Esophagus mucosa (tissue), 1 donor: Measurements from ENCODE around the gene VAMP7. TPM values are rescaled to one million over a fixed set of nuclear protein-coding genes. Genes with fewer than 3 reads are reported as not detected.
"Not testable (repeated sequence)": the region's sequence is repeated elsewhere in the genome, so short reads cannot be mapped to it uniquely, and the experiment has no call there.

Experiments used
- ATAC-seq: fragments of 200-7000 bp; cut with Tn5 transposase; one replicate; pipeline ENCODE4 v1.9.1; 2020
- total RNA-seq: library from RNA; stranded (reverse); gene quantifications from one replicate; pipeline ENCODE4 v1.2.4, GENCODE V29; 2023
- donor health status: DM: yes; HTN: yes; CAD: no.

VAMP7 gene
- total RNA-seq, 1 donor from 2014 or later, result 24.5 TPM

- ATAC-seq, result no peak
Measured at GRCh38 chrX:155923200-155923599, 42.1 kb downstream of the VAMP7 start.

- not testable (repeated sequence) for ATAC-seq
Measured at GRCh38 chrX:155930852-155931618, 49.9 kb downstream of the VAMP7 start.

- no peak for ATAC-seq
Measured at GRCh38 chrX:155938132-155938531, 57.0 kb downstream of the VAMP7 start.

- peak; percentile 74 for ATAC-seq
Measured at GRCh38 chrX:155949098-155949497, 68.0 kb downstream of the VAMP7 start.

- ATAC-seq, result no peak
Measured at GRCh38 chrX:155951237-155951789, 70.2 kb downstream of the VAMP7 start.

GRCh38 chrX:155953055-155953454 is 71.9 kb downstream of the VAMP7 start:
- no peak for ATAC-seq

GRCh38 chrX:155954793-155955192 is 73.6 kb downstream of the VAMP7 start:
- peak; percentile 18 for ATAC-seq

- ATAC-seq, result no peak
Measured at GRCh38 chrX:155956099-155956498, 75.0 kb downstream of the VAMP7 start.

GRCh38 chrX:155956649-155957048 is 75.5 kb downstream of the VAMP7 start:
- no peak for ATAC-seq

- ATAC-seq, result no peak
Measured at GRCh38 chrX:155957843-155958242, 76.7 kb downstream of the VAMP7 start.

GRCh38 chrX:155959018-155959587 is 78.0 kb downstream of the VAMP7 start:
- ATAC-seq, result no peak

- ATAC-seq, result no peak
Measured at GRCh38 chrX:155962906-155963305, 81.8 kb downstream of the VAMP7 start.

GRCh38 chrX:155966876-155967275 is 85.7 kb downstream of the VAMP7 start:
- ATAC-seq, result no peak

GRCh38 chrX:155967653-155968325 is 86.6 kb downstream of the VAMP7 start:
- no peak for ATAC-seq

- no peak for ATAC-seq
Measured at GRCh38 chrX:155968326-155968661, 87.1 kb downstream of the VAMP7 start.

- no peak for ATAC-seq
Measured at GRCh38 chrX:155968791-155969190, 87.6 kb downstream of the VAMP7 start.

GRCh38 chrX:155971658-155972057 is 90.5 kb downstream of the VAMP7 start:
- not testable (repeated sequence) for ATAC-seq

GRCh38 chrX:155972241-155972640 is 91.1 kb downstream of the VAMP7 start:
- not testable (repeated sequence) for ATAC-seq

GRCh38 chrX:155983326-155983725 is 102.2 kb downstream of the VAMP7 start:
- ATAC-seq, result no peak

- ATAC-seq, result no peak
Measured at GRCh38 chrX:155985208-155985607, 104.1 kb downstream of the VAMP7 start.

- not testable (repeated sequence) for ATAC-seq
Measured at GRCh38 chrX:155986995-155987394, 105.8 kb downstream of the VAMP7 start.

GRCh38 chrX:155988859-155989258 is 107.7 kb downstream of the VAMP7 start:
- no peak for ATAC-seq
